Cardiac muscle cell (in vitro differentiated cells and primary cell): ENCODE results near the gene SFXN4. TPM values are rescaled to one million over a fixed set of nuclear protein-coding genes. Genes with fewer than 3 reads are reported as not detected.
"Not testable (repeated sequence)": the region's sequence is repeated elsewhere in the genome, so short reads cannot be mapped to it uniquely, and the experiment has no call there.

Source experiments
- DNase-seq, 2 donors: peaks; one replicate each; pipeline versions ENCODE4 v3.0.0 to v3.0.0-alpha.2; 2010 to 2017; ENCODE audit warnings: low read depth in 1 of 2, low spot score in 1 of 2
- H3K27ac ChIP-seq: fragments of 200-600 bp; sonication (generic); 2 replicates; pipeline ENCODE4 v1.5.1; 2016
- H3K27me3 ChIP-seq: fragments of 200-600 bp; sonication (generic); 2 replicates; pipeline ENCODE4 v1.6.0; 2016; ENCODE audit warnings: control low read depth
- H3K36me3 ChIP-seq: fragments of 200-600 bp; sonication (generic); 2 replicates; pipeline ENCODE4 v1.5.1; 2016; ENCODE audit warnings: control low read depth
- H3K4me1 ChIP-seq: fragments of 200-600 bp; sonication (generic); 2 replicates; pipeline ENCODE4 v1.8.1; 2017; ENCODE audit warnings: low read depth, mild to moderate bottlenecking, mixed run types
- H3K4me3 ChIP-seq: fragments of 200-600 bp; sonication (generic); 2 replicates; pipeline ENCODE4 v1.5.1; 2016; ENCODE audit warnings: mild to moderate bottlenecking
- H3K9me3 ChIP-seq: fragments of 200-600 bp; sonication (generic); 2 replicates; pipeline ENCODE4 v1.5.1; 2017; ENCODE audit warnings: low read depth, mild to moderate bottlenecking, control low read depth
- CTCF ChIP-seq: IDR thresholded peaks from 2 replicates; pipeline ENCODE4 v1.5.1; 2012; ENCODE audit warnings: low read depth, mild to moderate bottlenecking, low read length
- polyA plus RNA-seq: library from polyadenylated mRNA; unstranded; fragments of >200 nt; fragmentation: Nextera tagmentation; extraction: Ambion mirVana; gene quantifications from 2 replicates; pipeline ENCODE4 v1.2.1, GENCODE V29; 2016
- total RNA-seq: library from RNA; depleted of rRNA; stranded (reverse); fragments of >200 nt; gene quantifications from 2 replicates; pipeline ENCODE4 v1.2.3, GENCODE V29; 2016

SFXN4 gene
- total and polyA plus RNA-seq, 2 experiments from 2014 or later: 21.4 to 53.2 TPM

GRCh38 chr10:119100434-119101238 lies 64.9 kb downstream of the SFXN4 start:
- Histone ChIP-seq H3K27me3 (no peaks in the 10 kb centered on the region), H3K9me3 (no peaks in the 10 kb centered on the region), H3K27ac (no peak overlapping the region), H3K4me1 (no peaks in the 10 kb centered on the region), H3K4me3 (no peak overlapping the region), H3K36me3 (no peaks in the 10 kb centered on the region)
- no peak for TF ChIP-seq CTCF
- no peak for DNase-seq

- H3K27ac ChIP-seq: no peak overlapping the region
- H3K36me3 ChIP-seq: no peaks in the 10 kb centered on the region
- no peak for DNase-seq
- TF ChIP-seq CTCF: no peak
- no peaks in the 10 kb centered on the region for H3K27me3 ChIP-seq
- no peaks in the 10 kb centered on the region for H3K4me1 ChIP-seq
- H3K4me3 ChIP-seq: no peak overlapping the region
- H3K9me3 ChIP-seq: no peaks in the 10 kb centered on the region
Observed at GRCh38 chr10:119098576-119098975, 66.9 kb downstream of the SFXN4 start.

- DNase-seq, H3K36me3 ChIP-seq, H3K27ac ChIP-seq, H3K27me3 ChIP-seq, H3K4me1 ChIP-seq, H3K4me3 ChIP-seq, H3K9me3 ChIP-seq: not testable (repeated sequence)
Observed at GRCh38 chr10:119096641-119097415, 68.7 kb downstream of the SFXN4 start.

- Histone ChIP-seq H3K4me1 (no peaks in the 10 kb centered on the region), H3K4me3 (no peak overlapping the region), H3K27ac (no peak overlapping the region), H3K9me3 (no peaks in the 10 kb centered on the region), H3K36me3 (no peaks in the 10 kb centered on the region), H3K27me3 (no peaks in the 10 kb centered on the region)
- no peak for DNase-seq
- no peak for TF ChIP-seq CTCF
Observed at GRCh38 chr10:119095640-119096039, 69.9 kb downstream of the SFXN4 start.

- no peak overlapping the region for H3K4me3 ChIP-seq
- no peak for TF ChIP-seq CTCF
- H3K4me1 ChIP-seq: no peaks in the 10 kb centered on the region
- no peaks in the 10 kb centered on the region for H3K36me3 ChIP-seq
- no peaks in the 10 kb centered on the region for H3K9me3 ChIP-seq
- H3K27me3 ChIP-seq: no peaks in the 10 kb centered on the region
- DNase-seq: peak in 1 of 2 donors; percentile 22
- no peak overlapping the region for H3K27ac ChIP-seq
Observed at GRCh38 chr10:119090968-119091367, 74.5 kb downstream of the SFXN4 start.

Other genes with a start within 250 kb of the SFXN4 start
- gene NANOS1, start 136.0 kb downstream of the SFXN4 start, total RNA-seq: 1.0 and 1.5 TPM in 2 replicates
- gene NANOS1, start 136.0 kb downstream of the SFXN4 start, polyA plus RNA-seq: 2.5 and 4.5 TPM in 2 replicates
- gene EIF3A, start 84.9 kb downstream of the SFXN4 start, total RNA-seq: 64.2 and 140 TPM in 2 replicates
- gene EIF3A, start 84.9 kb downstream of the SFXN4 start, polyA plus RNA-seq: 56.7 and 73.9 TPM in 2 replicates
- gene DENND10, start 61.6 kb downstream of the SFXN4 start, total RNA-seq: 41.9 and 52.3 TPM in 2 replicates
- 73.3 and 77.4 TPM in 2 replicates for gene DENND10, start 61.6 kb downstream of the SFXN4 start, polyA plus RNA-seq
- 116 and 204 TPM in 2 replicates for gene PRDX3, start 13.1 kb upstream of the SFXN4 start, total RNA-seq
- gene PRDX3, start 13.1 kb upstream of the SFXN4 start, polyA plus RNA-seq: 360 and 413 TPM in 2 replicates
- 9.2 and 18.3 TPM in 2 replicates for gene GRK5, start 41.9 kb upstream of the SFXN4 start, total RNA-seq
- 3.5 and 10.1 TPM in 2 replicates for gene GRK5, start 41.9 kb upstream of the SFXN4 start, polyA plus RNA-seq